ENCODE data around the gene C4orf54.

The C4orf54 gene

DNA sequence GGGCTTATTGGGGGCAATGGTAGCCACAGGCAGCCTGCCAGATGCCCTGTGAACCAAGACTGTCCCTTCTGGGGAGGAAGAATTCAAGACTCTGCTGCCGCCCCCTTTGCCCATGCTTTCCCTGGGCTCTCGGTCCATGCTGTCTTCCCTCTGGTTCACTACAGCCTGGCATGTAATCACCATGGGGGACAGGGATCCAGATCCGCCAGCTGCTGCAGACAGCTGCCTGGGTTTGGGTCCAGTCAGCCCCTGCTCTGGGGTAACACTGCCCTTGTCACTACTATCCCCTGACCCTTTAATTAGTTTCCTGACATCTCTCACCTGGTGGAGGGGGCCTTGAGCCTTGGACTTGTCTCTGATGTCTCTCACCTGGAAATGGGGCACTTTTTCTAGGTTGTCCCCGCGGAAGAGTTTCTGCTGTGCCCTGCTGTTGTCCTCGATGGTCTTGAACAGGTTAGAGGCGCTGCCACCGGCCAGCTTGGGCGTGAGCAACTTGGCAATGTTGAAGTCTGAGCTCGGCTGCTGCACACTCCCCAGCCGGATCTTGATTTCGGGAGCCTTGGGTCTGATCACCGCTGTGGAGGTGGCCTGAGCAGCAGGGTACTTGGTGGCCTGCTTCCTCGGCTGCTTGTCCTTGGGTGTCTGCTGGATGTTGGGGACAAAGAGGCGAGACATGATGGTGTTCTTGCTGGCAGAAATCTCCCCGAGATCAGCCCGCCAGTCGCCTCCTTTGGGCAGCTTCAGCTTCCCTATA lies 6.4 kb downstream of the C4orf54 start:
- DNase-seq (ENCODE audit: low read depth, low spot score) = no peak
- ChIA-PET POLR2A (no interaction called here), CTCF (no interaction called here)
- TF ChIP-seq, protein P1, sequence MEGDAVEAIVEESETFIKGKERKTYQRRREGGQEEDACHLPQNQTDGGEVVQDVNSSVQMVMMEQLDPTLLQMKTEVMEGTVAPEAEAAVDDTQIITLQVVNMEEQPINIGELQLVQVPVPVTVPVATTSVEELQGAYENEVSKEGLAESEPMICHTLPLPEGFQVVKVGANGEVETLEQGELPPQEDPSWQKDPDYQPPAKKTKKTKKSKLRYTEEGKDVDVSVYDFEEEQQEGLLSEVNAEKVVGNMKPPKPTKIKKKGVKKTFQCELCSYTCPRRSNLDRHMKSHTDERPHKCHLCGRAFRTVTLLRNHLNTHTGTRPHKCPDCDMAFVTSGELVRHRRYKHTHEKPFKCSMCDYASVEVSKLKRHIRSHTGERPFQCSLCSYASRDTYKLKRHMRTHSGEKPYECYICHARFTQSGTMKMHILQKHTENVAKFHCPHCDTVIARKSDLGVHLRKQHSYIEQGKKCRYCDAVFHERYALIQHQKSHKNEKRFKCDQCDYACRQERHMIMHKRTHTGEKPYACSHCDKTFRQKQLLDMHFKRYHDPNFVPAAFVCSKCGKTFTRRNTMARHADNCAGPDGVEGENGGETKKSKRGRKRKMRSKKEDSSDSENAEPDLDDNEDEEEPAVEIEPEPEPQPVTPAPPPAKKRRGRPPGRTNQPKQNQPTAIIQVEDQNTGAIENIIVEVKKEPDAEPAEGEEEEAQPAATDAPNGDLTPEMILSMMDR (IDR thresholded peaks at IDR 0.05; ENCODE audit: insufficient read depth, low read length, missing control alignments) = no peak
- H3K4me3 ChIP-seq (ENCODE audit: low read depth, low read length) = no peak overlapping the region

DNA sequence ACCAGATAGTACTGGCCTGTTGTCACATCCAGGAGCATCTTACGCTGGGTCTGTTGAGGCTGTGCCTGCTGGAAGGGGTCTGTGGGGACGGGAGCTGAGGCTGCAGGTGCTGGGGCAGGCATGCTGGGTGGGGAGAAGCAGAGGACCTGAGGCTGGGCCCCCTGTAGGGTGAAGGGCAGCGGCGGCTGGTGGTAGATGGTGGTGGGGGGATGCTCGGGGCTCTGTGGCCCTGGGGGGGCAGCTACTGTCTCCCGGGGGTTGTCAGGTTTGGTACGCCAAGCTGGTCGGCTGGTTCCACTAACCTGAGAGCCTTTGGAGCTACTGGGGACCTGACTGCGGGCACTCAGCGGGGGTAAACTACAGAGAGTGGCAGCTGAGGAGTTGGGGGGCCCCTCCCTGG lies 7.8 kb downstream of the C4orf54 start:
- POLR2A ChIA-PET = no interaction called here
- TF ChIP-seq, protein P1 (IDR thresholded peaks at IDR 0.05; ENCODE audit: insufficient read depth, low read length, missing control alignments) = no peak
- no peak for DNase-seq (ENCODE audit: low read depth, low spot score)
- CTCF ChIA-PET = no interaction called here
- no peak overlapping the region for H3K4me3 ChIP-seq (ENCODE audit: low read depth, low read length)

DNA sequence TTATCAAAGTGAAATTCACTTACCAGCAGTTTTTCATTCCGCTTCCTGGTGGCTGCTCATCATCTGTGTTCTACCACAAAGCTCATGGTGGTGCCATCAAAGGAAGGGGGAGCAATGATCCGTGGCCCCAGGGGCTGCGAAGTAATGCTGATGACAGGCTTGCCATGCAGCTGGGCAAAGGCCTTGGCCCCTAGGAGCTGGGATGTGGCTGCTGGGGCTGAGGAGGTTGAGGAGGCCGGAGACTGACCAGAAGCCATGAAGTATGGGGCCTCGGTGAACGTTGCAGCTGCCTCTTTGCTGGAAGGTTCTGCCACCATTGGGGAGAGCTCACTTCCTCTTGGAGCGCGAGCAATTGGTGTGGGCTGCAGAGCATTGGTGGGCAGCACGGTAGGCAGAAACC lies 8.4 kb downstream of the C4orf54 start:
- ChIA-PET CTCF (no interaction called here), POLR2A (no interaction called here)
- no peak for DNase-seq (ENCODE audit: low read depth, low spot score)
- H3K4me3 ChIP-seq (ENCODE audit: low read depth, low read length) = no peak overlapping the region
- TF ChIP-seq, protein P1 (IDR thresholded peaks at IDR 0.05; ENCODE audit: insufficient read depth, low read length, missing control alignments) = no peak

DNA sequence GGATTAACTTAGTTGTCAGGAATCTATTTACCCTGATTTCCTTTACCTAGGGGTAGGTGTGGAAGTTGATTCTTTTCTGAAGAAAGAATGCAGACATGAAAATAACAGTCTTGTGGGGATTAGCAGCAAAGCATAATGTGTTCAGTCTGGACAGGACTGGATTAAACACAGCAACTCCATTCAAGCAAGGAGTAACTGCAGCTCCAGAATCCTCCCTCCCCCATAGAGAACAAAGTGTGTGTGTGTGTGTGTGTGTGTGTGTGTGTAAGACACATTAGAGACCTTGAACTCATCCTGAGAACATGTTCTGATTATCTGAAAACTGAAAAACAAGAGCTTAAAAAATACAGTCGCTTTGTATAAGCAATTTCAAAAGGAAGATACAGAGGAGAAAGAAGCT lies 9.3 kb downstream of the C4orf54 start:
- H3K4me3 ChIP-seq (ENCODE audit: low read depth, low read length) = no peak overlapping the region
- DNase-seq (ENCODE audit: low read depth, low spot score) = no peak
- ChIA-PET POLR2A (no interaction called here), CTCF (no interaction called here)
- TF ChIP-seq, protein P1 (IDR thresholded peaks at IDR 0.05; ENCODE audit: insufficient read depth, low read length, missing control alignments) = no peak

DNA sequence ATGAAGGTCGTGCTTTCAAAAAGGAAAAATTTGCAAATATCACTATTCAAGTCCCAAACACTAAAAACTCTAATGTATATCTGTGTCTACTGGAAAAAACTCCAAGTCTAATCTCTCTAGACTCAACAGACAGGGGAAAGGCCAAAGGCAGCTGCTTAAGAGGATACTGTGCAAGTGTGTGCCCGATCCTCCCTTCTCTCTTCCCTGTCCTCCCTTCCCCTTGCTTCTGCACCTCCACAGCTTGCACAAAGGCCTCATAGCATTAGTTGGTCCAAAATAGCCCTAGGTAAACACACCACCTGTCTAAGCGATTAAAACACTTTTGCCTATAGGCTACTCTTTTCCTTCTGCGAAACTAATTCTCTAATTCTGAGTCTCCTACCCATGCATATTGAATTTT lies 10.6 kb downstream of the C4orf54 start:
- DNase-seq (ENCODE audit: low read depth, low spot score) = no peak
- ChIA-PET POLR2A (no interaction called here), CTCF (no interaction called here)
- TF ChIP-seq, protein P1 (IDR thresholded peaks at IDR 0.05; ENCODE audit: insufficient read depth, low read length, missing control alignments) = no peak
- H3K4me3 ChIP-seq (ENCODE audit: low read depth, low read length) = no peak overlapping the region

DNA sequence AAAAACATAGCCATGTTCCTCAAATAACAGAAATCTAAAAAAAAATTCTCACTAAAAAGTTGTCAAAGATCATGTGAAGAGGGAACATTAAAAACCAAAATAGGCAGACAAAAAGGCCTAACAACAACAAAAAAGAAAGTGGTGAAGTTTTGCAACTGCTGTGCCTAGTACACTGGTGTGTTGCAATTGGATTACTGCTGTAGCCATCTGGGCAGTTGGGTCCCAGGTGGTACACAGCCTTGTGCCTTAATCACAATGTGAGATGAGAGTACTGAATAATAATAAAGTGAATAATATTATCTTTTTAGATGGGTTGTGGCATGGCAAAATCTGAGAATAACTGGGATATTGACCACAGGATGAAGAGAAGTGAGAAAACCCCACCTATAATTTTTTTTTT lies 12.0 kb downstream of the C4orf54 start:
- TF ChIP-seq, protein P1 (IDR thresholded peaks at IDR 0.05; ENCODE audit: insufficient read depth, low read length, missing control alignments) = no peak
- DNase-seq (ENCODE audit: low read depth, low spot score) = no peak
- CTCF ChIA-PET = no interaction called here
- POLR2A ChIA-PET = no interaction called here
- H3K4me3 ChIP-seq (ENCODE audit: low read depth, low read length) = no peak overlapping the region

Measured in AG04449 (cell line).